HG02943 (cell line): Measurements from ENCODE around the gene ZFP64.
"Not testable (repeated sequence)": the region's sequence is repeated elsewhere in the genome, so short reads cannot be mapped to it uniquely, and the experiment has no call there.

Experiments
- ATAC-seq: cut with Tn5 transposase; IDR thresholded peaks from one replicate; pipeline ENCODE4 v1.9.1; 2021; ENCODE audit warnings: mild to moderate bottlenecking, low read depth, moderate library complexity; ENCODE audit not compliant: unreplicated experiment

Gene ZFP64

DNA sequence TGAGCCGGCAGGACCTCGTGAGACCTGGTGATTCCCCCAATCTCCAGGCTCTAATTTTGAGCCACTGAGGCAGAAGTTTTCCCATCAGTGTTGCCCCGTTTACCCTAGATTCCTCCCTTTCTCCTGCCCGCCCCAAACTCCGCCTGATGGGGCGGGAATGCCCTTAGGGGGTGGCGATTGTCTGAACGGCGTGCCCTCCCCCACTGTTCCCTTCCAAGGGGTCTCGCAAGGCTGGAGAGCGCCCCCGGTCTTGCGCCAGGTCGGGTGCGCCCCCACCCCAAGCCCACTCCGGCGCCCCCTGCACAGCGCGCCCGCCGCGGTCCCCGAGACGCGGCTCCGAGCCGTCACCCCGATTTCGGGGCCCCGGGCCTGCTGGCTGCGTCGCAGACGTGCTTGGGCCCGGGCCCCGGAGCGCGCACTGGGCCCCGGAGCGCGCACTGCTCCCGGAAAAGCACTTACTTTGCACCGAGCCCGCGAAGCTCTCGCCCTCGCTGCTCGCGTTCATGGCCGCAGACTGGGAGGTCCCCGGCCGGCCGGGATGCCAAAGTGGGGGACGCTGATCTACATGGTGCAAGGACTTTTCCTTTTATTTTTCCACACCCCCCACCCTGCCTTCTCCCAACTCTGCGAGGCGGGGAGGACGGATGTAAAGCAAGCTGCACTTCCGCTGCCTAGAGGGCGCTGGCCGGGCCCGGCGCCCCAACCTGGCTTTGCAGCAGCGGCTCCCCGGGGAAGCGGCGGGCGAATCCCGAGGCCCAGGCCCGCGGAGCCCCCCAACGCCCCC, at the start of gene ZFP64:
Gene ZFP64, minus strand, starts transcription at position 648 of the 784 bp plus-strand sequence. Its CDS starts 143 bp downstream, at position 505.
- peak; percentile 77 for ATAC-seq

DNA sequence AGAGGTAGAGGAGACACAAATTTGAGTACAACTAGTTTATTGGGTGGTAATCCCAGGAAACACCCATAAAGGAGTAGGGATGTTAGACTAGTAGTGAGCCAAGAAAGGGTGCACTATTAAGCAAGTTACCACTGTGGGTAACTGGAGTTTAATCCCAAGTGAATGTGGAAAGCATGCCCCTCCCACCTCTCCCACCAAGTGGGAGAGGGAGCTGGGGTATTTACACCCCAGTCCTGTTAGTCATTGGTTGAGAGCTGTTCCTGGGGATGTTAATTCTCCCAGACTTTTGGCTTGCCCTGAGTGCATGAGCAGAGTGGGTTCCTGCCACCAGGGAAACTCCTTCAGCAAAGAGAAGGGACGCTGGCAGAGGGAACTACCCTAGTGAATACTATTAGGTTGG, 49.2 kb upstream of the ZFP64 start:
- no peak for ATAC-seq

DNA sequence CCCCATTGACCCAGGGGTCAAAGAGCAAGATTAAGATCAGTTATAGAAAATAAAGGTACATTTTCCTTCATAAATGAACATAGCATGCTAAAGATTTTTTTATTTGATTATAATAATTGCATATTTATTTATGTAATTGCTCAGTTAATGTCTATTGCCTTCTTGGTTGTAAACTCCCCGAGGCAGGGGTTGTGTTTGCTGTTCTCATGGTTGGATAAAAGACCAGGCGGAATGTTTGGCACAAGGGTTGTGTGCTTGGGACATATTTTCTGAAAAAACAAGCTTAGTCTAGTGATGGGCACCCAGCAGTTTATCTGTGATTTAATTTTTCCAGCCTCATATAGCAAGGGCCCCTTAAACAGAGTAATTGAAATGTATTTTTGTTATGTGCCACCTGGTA, 47.5 kb upstream of the ZFP64 start:
- no peak for ATAC-seq

- no peak for ATAC-seq
Measured at GRCh38 chr20:52236292-52236691, 44.7 kb upstream of the ZFP64 start.

DNA sequence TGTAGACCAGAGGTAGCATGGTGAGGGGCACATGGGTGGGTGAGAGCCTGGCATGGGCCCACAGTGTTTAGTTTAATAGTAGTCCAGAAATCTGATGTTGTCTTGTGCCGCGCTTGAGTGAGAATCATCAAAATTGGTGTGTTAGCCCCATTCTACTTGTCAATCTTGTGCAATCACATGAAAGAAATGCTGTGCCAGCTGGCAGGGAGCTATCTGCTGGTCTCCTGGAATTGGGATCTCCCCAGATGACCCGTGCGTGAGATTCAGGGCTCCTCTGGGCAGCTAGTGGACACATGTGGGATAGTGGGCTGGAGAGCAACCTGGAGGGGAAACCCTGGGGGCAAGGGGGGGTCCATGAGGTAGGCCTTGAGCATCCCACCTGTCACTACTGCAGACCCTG, 43.5 kb upstream of the ZFP64 start:
- ATAC-seq = no peak

DNA sequence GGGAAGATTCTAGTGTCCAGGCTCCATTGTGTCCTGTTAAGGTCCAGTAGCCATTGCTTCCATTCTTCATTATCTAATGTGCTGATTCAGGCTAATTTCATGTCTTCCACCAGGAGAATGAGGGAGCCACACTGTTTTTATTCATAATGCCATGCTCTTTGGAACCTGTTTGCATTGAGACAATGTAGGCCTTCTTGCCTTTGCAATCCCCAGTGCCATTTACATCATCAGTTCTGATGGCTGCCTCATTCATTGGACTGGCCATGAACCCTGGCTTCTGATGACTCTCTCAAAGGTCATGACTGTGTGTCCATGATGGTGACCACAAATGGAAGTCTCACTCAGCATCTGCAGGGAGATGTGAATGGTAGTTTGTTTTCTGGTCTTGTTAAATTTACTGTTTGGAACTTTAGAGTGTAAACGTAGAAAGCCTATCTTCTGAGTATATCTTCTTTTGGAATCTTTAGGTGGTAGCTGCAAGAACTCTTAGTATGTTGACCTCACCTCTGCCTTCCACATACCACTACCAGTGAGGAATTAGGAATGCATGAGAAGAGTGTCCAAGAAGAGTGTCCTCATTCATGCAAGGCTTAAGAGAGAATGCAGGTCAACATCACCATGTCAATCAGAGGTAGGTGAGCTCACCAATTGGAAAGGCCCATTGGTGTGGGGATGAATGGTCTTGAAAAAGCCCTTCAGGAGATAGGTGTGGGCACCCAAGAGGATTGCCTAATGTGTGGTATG, 42.9 kb upstream of the ZFP64 start:
- ATAC-seq = no peak

DNA sequence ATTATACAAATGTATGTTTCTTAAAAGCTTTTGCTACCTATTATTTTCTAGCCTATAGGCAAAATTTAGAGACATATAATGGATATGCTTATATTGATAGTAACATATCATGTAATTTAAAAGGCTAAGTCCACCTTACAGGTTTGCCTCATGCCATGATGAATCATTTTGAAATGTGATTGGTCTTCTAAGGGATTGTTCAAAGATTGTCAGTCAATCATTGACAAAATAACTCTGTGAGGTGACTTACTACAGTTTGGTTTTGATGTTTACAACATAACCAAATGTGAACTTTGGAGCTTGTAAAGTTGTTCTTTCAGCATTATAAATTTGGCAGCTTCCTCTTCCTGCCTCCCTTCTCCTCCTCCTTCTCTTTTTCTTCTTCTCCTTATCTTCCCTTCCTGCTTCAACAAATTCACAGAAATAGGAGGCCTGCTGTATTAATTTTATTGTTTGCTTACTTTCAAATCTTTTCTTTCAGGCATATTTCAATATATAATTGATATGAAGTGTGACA, 39.7 kb upstream of the ZFP64 start:
- ATAC-seq = no peak

GRCh38 chr20:52230409-52230808, 38.8 kb upstream of the ZFP64 start:
- ATAC-seq = no peak

DNA sequence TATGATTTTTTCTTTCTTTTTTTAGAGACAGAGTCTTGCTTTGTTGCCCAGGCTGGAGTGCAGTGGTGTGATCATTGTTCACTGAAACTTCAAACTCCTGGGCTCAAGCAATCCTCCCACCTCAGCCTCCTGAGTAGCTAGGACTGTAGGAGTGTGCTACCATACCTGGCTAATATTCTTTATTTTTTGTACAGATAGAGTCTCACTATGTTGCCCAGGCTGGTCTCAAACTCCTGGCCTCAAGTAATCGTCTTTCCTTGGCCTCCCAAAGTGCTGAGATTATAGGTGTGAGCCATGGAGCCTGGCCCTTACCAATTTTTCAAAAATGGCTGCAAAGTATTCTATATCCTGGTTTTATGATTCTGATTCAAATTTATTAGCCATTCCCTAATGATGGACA, 37.8 kb upstream of the ZFP64 start:
- not testable (repeated sequence) for ATAC-seq

- ATAC-seq = no peak
Measured at GRCh38 chr20:52226370-52226769, 34.8 kb upstream of the ZFP64 start.

- no peak for ATAC-seq
Measured at GRCh38 chr20:52224920-52225319, 33.3 kb upstream of the ZFP64 start.

- not testable (repeated sequence) for ATAC-seq
Measured at GRCh38 chr20:52221362-52221761, 29.8 kb upstream of the ZFP64 start.

GRCh38 chr20:52220891-52221290, 29.3 kb upstream of the ZFP64 start:
- ATAC-seq = not testable (repeated sequence)

DNA sequence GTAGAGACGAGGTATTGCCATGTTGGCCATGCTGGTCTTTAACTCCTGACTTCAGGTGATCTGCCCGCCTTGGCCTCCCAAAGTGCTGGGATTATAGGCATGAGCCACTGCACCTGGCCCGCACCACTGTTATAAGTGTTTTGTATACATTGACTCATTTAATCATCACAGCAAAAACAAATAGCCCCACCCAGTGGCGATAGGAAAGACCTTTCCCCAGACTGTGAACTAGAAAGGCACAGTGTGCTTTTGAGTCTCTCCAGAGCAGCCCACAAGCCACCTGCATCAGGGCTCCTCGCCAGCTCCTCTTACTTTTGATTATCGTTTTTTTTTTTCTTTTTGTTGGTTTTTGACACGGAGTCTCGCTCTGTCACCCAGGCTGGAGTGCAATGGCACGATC, 27.9 kb upstream of the ZFP64 start:
- no peak for ATAC-seq

DNA sequence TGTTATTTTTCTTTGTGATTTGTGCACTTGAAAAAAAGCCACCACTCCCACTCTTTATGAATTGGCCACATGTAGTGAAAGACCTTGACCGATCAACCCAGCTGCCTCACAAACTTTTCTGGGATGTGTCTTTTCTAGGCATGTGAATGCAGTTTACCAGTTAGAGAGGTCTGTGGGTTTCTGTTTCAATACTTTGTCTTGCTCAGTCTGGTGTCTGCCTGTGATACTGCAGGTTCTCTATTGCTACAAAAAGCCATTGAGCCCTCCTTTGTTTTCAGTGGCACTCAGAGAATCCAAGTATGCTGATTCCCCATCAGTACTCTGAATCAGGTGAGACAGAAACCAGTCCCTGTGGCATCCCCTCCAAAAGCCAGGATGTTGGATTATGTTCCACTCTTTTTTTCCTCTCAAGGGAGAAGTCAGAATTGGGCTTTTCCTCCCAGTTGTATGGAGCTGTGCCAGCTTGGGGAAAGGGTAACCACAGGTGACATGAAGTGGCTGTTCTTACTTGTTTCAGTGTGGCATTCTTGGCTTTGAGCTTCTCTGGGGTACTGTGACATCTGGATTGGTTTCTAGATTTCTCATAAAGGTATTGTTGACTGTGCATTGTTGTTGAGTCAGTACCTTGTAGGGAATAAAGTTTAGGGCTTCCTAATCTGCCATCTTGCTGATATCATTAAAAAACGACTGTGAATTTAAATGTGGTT, 26.3 kb upstream of the ZFP64 start:
- ATAC-seq = no peak

DNA sequence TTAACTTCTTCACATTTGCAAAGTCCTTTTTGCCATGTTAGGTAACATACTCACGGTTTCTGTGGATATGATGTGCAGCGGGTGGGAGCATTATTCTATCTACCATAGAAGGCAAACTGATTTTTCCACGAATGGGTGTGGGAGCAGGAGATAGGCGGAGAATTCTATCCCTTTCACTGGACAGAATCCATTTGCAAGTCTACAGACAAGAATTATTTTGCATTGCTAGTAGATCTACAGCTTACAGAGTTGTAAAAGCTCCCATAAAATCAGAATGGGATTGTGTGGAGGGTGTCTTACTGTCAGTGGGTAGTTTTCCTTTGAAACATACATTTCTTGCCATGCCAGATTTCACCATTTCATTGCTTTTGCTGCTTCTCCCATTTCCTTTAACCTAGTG, 22.4 kb upstream of the ZFP64 start:
- no peak for ATAC-seq

DNA sequence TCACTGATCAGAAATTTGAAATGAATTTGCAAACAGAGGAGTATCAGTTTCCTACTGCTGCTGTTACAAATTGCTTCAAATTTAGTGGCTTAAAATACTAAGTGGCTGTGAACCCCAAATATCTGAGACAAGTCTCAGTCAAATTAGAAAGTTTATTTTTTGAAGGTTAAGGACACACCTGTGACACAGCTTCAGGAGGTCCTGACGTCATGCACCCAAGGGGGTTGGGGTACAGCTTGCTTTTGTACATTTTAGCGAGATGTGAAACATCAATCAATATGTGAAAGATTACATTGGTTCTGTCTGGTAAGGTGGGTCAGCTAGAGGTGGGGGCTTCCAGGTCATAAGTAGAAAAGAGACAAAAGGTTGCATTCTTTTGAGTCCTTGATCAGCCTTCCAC, 21.4 kb upstream of the ZFP64 start:
- ATAC-seq = no peak

GRCh38 chr20:52210037-52210990, 18.7 kb upstream of the ZFP64 start:
- ATAC-seq = no peak

- no peak for ATAC-seq
Measured at GRCh38 chr20:52209154-52209571, 17.6 kb upstream of the ZFP64 start.
